GM12875 (cell line): ENCODE results near the gene OTX2.

Source experiments
- H3K4me3 ChIP-seq: one replicate; pipeline ENCODE4 v1.5.1; 2011; ENCODE audit warnings: low read depth, low read length, control low read depth
- CTCF ChIP-seq: IDR thresholded peaks from 2 replicates; pipeline ENCODE4 v1.5.1; 2011; ENCODE audit warnings: low read depth, mild to moderate bottlenecking, control low read depth, inconsistent platforms, low read length, moderate library complexity, borderline replicate concordance; ENCODE audit not compliant: insufficient read depth

OTX2 gene

GRCh38 chr14:56760164-56760914 is 49.9 kb downstream of the OTX2 start:
- no peak overlapping the region for H3K4me3 ChIP-seq
- TF ChIP-seq CTCF, result no peak

- H3K4me3 ChIP-seq, result no peak overlapping the region
Observed at GRCh38 chr14:56759633-56760032, 50.6 kb downstream of the OTX2 start.

DNA sequence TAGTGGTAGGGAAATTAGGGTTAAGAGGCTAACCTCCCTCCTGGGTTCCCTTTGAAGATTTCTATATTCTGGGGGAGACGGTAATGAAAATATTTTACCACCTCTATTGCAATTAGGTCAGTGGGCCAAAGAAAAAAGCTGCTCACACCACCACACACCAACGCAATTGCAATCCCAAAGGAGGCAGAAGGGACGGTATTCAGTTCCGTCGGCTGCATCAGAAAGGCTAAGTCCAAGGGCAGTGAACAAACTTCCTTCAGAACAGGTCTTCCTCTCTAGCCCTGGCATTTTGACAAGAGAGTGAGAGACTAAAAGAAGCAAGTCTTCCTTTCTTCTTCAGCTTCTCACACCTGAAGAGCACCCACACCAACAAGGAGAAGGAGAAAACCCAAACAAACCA is 51.2 kb downstream of the OTX2 start:
- no peak for TF ChIP-seq CTCF
- no peak overlapping the region for H3K4me3 ChIP-seq

More at GRCh38 chr14:56759633-56760032, 50.6 kb downstream of the OTX2 start:
- TF ChIP-seq CTCF, result no peak

DNA sequence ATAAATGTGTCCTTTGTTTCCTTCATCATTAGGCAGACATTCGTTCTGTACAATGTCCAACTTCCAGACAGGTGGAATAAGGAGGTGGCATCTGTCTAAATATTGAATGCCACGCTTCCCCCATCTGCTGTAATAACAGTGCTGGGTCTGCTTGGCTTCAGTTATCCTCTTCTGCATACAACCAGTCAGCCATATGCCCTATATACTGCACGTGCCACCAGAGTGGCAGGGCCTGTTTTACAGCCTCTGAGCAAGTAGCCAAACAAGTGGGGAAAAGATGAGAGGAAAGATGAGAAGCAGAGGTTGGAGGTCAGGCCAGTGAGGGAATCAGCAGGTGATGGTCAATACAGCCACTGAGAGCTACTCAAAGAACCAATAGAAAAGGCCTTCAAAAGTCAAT is 55.4 kb downstream of the OTX2 start:
- no peak for TF ChIP-seq CTCF
- H3K4me3 ChIP-seq, result no peak overlapping the region

- no peak for TF ChIP-seq CTCF
- H3K4me3 ChIP-seq, result no peak overlapping the region
Observed at GRCh38 chr14:56753396-56753795, 56.9 kb downstream of the OTX2 start.

DNA sequence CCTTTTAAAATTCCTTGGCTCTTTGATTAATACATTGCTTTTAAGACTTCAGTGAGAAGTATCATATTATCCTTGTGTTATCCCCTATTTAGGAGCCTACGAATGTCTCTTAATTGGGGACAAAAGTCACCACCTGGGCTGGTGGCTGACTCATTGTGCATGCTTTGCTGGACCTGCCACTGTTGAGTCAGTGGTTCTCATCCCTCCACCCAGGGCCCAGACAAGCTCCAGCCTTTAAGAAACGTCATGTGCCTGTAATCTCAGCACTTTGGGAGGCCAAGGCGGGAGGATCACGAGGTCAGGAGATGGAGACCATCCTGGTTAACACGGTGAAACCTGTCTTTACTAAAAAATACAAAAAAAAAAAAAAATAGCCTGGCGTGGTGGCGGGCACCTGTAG is 57.9 kb downstream of the OTX2 start:
- no peak overlapping the region for H3K4me3 ChIP-seq
- no peak for TF ChIP-seq CTCF

DNA sequence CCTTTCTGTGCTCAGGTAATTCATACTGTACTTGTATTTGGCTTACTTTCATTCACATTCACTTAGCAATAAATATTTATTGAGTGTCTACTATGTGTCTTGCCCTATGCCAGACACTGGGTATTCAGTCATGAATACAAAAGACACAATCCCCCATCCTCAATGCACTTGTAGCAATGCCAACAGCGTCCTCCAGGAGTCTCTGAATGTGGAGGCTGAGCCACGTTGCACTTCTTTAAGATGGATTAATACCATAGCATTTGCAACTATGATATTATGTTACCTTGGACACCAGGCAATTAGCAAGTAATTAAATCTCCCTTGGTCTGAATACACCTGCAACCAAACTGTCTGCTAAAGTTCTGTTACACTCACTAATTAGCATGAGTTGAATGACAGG is 58.8 kb downstream of the OTX2 start:
- TF ChIP-seq CTCF, result no peak

More for the DNA sequence above, 58.8 kb downstream of the OTX2 start:
- no peak overlapping the region for H3K4me3 ChIP-seq
